Activated CD4-positive, alpha-beta T cell treated with anti-CD3 and anti-CD28 coated beads, Interleukin-2, amount 50 U/mL, for 48 hours (primary cell): Measurements from ENCODE around the gene FBLIM1.

ENCODE experiments used
- DNase-seq, 2 experiments: peaks; one replicate each; pipeline ENCODE4 v3.0.0-alpha.2; 2020

Gene FBLIM1

GRCh38 chr1:15748690-15749398, 9.8 kb upstream of the FBLIM1 start:
- no peak for DNase-seq

GRCh38 chr1:15749399-15750291, 8.9 kb upstream of the FBLIM1 start:
- no peak for DNase-seq

- DNase-seq = no peak
Observed at GRCh38 chr1:15750924-15751323, 7.7 kb upstream of the FBLIM1 start.

- no peak for DNase-seq
Observed at GRCh38 chr1:15751717-15752116, 6.9 kb upstream of the FBLIM1 start.

GRCh38 chr1:15753776-15754175, 4.8 kb upstream of the FBLIM1 start:
- no peak for DNase-seq

GRCh38 chr1:15755021-15755645, 3.5 kb upstream of the FBLIM1 start:
- no peak for DNase-seq

- no peak for DNase-seq
Observed at GRCh38 chr1:15755646-15756040, 3.0 kb upstream of the FBLIM1 start.

GRCh38 chr1:15756143-15757015, 2.2 kb upstream of the FBLIM1 start:
- DNase-seq = peak in 1 of 2 experiments; percentile 20

GRCh38 chr1:15757016-15757543, 1.5 kb upstream of the FBLIM1 start:
- no peak for DNase-seq

- no peak for DNase-seq
Observed at GRCh38 chr1:15757575-15758342, 836 bp upstream of the FBLIM1 start.

GRCh38 chr1:15758953-15759661, 512 bp downstream of the FBLIM1 start:
- no peak for DNase-seq

- no peak for DNase-seq
Observed at GRCh38 chr1:15760520-15761211, 2.1 kb downstream of the FBLIM1 start.

- DNase-seq = no peak
Observed at GRCh38 chr1:15761366-15762128, 3.0 kb downstream of the FBLIM1 start.

GRCh38 chr1:15762546-15762945, 4.0 kb downstream of the FBLIM1 start:
- no peak for DNase-seq

GRCh38 chr1:15764269-15764764, 5.7 kb downstream of the FBLIM1 start:
- DNase-seq = no peak

GRCh38 chr1:15764890-15765289, 6.3 kb downstream of the FBLIM1 start:
- no peak for DNase-seq

- no peak for DNase-seq
Observed at GRCh38 chr1:15765495-15766194, 7.0 kb downstream of the FBLIM1 start.

GRCh38 chr1:15767941-15768340, 9.3 kb downstream of the FBLIM1 start:
- no peak for DNase-seq

GRCh38 chr1:15768388-15768787, 9.8 kb downstream of the FBLIM1 start:
- no peak for DNase-seq
